EH (cell line): ENCODE data around the gene MORF4L1.
"Not testable (repeated sequence)": the region's sequence is repeated elsewhere in the genome, so short reads cannot be mapped to it uniquely, and the experiment has no call there.

Experiments
- DNase-seq: peaks from one replicate; pipeline ENCODE4 v3.0.0-alpha.2; 2015; ENCODE audit warnings: low read depth

MORF4L1 gene

DNA sequence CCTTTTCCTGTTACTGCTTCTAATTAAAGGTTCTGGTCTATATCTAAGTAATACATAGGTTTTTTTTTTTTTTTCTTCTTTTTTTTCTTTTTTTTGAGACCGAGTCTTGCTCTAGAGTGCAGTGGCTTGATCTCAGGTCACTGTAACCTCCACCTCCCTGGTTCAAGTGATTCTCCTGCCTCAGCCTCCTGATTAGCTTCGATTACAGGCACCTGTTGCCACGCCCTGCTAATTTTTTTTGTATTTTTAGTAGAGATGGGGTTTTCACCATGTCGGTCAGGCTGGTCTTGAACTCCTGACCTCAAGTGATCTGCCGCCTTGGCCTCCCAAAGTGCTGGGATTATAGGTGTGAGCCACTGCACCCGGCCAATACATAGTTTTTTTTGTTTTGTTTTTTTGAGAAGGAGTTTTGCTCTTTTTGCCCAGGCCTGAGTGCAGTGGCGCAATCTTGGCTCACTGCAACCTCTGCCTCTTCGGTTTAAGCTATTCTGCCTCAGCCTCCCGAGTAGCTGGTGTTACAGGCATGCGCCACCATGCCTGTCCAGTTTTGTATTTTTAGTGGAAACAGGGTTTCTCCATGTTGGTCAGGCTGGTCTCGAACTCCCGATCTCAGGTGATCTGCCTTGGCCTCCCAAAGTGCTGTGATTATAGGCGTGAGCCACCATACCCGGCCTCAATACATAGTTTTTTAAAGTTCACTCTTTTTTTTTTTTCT lies 28.3 kb downstream of the MORF4L1 start:
- DNase-seq: not testable (repeated sequence)

DNA sequence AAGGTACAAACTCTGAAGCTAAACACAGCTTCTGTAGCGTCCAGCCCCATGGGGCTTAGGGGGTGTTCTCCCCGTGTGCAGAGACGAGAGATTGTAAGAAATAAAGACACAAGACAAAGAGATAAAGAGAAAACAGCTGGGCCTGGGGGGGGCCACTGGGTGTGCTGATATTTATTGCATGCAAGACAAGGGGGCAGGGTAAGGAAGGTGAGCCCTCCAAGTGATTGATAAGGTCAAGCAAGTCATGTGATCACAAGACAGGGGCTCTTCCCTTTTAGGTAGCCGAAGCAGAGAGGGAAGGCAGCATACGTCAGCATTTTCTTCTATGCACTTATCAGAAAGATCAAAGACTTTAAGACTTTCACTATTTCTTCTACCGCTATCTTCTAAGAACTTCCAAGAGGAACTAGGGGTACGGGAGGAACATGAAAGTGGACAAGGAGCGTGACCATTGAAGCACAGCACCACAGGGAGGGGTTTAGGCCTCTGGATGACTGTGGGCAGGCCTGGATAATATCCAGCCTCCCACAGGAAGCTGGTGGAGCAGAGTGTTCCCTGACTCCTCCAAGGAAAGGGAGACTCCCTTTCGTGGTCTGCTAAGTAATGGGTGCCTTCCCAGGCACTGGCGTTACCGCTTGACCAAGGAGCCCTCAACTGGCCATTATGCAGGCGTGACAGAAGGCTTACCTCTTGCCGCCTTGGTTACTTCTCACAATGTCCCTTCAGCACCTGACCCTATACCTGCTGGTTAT lies 29.8 kb downstream of the MORF4L1 start:
- peak; percentile 56 for DNase-seq

DNA sequence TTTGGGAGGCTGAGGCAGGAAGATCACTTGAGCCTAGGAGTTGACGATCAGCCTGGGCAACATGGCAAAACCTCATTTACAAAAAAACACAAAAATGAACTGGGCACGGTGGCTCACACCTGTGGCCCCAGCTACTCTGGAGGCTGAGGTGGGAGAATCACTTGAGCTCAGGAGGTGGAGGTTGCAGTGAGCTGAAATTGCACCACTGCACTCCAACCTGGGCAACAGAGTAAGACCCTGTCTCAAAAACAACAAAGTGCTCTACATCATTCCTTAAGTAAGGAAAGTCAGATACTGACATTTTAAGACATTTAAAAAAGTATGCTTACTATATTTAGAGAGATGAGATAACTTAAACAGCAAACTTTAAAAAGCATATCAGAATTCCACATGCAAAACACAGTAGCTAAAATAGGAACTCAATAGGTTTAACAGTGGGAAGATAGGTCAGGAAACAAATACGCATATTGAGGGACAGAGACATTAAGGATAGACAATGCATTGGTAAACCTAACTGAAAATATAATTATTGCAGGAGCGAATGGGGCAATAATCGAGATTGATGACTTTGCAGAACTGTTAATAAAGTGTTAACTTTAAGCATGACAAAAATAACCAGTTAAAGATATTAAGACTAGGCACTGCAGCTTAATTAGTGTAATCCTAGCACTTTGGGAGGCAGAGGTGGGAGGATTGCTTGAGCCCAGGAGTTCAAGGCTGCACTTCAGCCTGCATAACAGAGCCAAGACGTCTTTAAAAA lies 32.1 kb downstream of the MORF4L1 start:
- DNase-seq: no peak

DNA sequence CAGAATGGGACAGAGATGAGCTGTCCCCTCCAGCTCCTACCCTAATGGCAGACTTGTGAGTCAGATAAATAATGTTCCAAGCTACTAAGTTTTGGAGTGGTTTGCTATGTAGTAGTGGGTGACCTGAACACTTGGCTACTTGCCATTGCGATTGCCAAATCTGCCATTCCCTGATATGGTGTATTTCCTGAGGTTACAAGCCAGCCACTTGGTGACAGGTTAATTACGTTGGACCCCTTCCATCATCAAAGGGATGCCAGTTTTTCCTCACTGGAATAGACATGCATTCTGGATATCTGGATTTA lies 33.6 kb downstream of the MORF4L1 start:
- DNase-seq: peak; percentile 93

DNA sequence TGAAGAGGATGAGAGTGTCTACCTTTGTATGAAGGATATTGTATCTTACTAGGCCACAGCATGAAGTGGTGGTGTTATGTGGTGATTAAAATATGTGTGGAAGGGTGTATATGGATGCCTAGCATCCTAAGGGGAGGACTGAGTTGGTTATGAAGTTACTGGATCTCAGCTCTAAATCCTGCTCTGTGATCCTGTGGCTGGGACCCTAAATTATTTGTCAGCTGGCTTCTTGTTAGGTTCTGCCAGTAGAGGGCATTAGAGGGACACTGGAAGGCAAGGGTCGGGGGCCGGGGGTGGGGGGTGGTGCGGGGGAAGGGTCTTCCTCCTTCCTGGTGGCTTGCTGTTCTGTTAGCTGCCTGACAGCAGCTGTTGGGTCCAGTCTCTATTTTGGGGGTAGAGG lies 34.9 kb downstream of the MORF4L1 start:
- DNase-seq: no peak

DNA sequence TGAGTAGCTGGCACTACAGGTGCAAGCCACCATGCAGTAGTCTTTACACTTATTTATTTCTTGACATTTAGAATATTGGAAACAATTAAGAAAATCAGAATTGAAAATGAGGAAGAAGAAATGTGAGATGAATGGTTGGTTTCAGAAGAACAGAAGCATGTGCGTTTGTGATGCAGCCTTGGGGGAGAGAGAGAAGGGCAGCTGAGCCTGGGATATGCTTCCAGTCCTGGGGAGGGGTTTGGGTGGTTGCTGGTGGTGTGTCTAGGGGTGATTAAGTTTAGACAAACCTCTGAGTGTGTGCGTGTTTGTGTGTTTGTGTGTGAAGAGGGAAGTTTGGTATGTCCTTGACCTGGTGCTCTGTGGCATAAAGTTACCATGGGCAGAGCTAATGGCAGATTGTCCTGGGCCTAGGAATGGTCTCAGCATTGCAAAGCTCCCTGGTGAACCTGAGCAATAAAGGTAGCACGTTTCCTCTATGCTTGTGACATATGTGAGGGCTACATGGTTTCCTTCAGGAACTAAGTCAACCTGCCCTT lies 36.5 kb downstream of the MORF4L1 start:
- DNase-seq: no peak

DNA sequence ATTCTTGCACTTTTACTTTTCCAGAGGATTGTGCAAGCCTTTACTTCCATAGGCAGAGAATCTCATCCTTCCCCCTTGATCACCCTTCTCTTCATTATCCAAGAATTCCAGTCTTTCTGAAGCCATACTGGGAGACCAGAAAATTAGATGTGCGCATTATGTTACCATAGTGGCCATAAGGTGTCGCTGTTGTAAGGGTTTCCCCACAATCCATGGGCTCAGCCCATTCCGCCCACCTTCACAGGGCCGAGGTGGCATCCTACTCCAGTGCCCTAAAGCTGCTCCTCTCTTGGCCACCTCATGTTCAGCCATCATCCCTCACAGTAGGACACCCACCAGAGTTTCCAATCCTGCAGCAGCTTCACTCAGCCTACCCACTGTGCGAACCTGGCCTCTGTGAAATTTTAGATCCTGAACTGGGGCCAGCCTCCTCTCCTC lies 37.1 kb downstream of the MORF4L1 start:
- DNase-seq: peak; percentile 54

DNA sequence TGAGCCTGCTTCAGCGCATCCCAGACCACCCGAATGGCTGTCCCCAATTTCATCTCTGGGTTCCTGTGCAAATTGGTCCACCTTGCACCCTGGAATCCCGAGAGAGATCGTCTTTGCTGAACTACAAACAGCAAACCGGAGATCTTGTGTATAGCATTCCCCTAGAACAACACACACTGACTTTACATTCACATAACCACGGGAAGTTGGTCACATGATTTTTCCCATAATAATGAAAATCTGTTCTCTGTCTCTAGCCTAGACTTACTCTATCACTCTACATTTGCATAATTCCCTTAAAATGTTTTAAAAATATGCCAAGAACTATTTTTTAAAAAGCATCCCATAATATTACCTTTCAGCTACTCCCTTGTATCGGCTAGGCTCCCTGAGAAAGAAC lies 37.6 kb downstream of the MORF4L1 start:
- DNase-seq: no peak

DNA sequence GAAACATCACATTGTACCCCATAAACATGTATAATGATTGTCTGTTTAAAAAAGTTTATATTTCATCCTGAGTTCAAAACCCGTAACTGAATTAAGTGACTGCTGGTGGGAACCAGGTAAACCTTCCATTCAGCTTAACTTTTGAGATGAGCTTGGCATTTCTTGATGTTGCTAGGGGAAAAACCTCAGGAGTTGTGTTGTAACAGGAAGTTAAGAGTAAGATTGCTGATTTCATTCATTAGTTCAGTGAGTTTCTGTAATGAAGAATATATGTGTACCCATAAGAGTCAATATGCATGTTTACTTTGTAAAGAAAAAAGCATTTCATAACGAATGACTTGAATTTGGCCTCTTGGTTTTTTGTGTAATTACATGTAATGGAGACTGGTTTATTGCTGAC lies 39.6 kb downstream of the MORF4L1 start:
- DNase-seq: no peak

DNA sequence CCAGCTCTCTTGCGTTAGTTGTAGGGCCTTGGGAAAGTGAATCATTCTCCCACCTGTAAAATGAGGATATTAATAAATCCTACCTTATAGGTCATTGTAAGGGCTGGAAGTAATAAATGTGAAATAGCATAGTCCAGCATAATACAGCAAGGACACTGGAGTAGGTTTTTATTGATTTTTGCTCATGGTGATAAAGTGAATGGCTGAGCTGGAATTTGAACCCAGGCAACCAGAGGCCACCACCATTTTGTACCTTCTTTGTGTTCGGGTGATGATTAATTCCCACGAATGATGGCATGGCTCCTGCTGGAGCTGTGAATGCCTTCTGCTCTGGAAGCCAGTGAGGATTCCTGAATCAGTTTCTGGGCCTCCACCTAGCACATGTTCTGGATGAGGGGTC lies 40.3 kb downstream of the MORF4L1 start:
- no peak for DNase-seq

DNA sequence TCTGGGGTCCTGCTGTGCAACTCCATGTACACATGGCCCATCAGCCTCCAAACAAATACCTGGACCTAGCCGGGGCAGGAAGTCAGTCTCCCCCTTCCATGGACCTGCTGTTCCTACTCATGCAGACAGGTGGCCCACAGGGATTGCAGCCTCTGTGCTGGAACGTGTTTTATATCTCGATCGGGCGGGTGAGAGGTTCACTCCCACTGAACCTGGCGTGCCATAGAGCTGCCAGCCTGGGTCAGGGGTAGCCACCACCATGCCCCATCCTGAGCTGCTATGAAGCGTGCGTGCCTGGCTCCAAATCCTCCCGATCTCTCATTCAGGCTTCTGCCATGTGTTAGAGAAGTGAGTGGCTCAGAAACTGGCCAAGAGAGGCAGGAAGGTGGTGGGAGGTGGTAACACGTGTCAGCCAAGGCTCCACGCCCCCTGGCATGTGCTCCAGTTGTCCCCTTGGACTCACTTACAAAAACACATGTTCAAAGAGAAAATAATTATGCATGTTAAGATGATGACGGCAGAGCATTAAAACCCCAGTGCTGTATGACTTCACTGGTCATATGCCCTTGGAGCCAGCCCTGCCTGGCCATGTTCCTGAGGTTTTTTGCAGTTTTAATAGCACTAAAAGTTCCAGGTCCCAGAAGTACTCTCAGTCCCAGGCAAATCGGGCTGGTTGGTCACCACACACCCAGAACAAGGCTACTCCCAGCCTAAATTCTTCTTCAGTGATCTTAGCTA lies 41.5 kb downstream of the MORF4L1 start:
- peak; percentile 34 for DNase-seq

DNA sequence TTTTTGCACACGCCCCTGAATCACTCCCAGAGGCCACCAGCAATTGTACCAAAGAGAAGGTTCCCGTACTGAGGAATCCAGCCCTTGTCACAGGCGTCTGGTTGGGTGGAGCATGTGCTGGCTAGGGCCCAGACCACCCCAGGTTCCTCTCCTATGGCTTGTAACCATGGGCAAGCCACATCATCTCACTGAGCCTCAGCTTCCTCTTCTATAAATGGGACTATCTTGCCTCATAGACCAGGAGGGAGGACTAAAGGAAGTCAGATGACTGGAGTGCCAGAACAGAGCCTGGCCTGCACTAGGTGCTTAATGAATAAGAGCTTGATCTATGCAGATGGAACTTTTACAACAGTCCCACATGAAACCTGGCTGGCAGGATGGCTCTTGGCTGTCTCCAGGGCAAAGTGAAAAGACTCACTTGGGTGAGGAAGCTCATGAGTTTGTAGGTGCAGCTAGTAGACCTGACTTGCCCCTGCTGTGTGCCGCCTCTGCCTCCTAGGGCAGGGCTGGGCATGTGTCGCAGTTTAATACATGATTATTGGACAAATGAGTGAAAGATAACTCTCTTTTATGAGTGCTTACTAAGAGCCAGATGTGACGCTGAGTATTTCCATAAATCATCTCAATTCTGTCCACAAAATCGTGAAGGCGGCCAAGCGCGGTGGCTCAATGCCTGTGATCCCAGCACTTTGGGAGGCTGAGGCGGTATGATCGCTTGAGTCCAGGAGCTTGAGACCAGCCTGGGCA lies 42.8 kb downstream of the MORF4L1 start:
- DNase-seq: peak; percentile 59

DNA sequence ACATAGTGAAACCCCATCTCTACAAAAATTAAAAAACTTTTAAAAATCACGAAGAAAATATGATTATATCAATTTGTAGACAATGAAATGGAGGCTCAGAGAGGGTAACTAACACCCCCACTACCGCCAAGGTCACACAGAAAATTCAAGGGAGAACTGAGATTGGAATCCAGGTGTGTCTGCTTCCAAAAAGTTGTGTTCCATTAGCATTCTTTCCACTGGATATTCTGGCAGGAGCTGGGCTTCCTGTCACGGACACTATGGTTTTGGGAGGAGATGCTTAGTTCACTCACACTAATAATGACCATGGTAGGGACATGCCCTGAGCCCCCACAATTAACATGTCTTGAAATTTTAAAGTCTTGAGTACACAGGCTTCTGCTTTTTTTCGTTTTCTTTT lies 43.4 kb downstream of the MORF4L1 start:
- DNase-seq: no peak

DNA sequence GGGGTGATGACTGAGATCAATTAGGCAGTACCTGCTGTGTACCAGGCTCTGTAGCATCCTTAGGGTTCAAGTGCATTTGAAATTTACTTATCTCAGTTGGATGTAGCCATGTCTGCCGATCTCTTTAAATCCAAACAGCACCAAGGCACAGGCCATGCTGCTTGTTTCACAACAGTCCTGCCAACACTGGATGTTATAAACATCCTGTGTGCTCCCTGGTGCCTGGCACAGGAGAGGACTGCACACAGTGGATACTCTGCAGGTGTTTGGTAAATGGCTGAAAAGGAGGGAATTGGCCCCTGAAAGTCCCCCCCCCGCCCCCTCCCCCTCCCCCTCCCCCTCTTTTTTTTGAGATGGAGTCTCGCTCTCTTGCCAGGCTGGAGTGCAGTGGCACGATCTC lies 45.2 kb downstream of the MORF4L1 start:
- DNase-seq: no peak

DNA sequence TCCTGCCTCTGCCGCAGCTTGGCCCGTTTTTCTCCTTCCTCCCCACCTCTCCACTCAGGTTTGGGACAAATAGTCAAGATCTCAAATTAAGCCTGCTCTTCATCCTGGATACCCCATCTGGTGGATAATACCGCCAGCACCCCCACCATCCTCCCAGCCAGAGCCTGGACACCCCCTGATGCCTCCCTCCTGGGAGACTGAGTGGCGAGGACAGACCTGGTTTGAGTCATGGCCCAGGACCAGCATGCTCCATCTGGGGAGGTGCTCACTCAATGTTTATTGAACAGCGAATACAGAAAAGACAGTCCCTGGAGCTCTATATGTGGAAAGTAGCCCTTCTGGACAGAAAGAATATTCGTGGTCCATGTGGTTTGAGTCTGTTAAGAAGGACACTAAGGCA lies 48.8 kb downstream of the MORF4L1 start:
- no peak for DNase-seq

DNA sequence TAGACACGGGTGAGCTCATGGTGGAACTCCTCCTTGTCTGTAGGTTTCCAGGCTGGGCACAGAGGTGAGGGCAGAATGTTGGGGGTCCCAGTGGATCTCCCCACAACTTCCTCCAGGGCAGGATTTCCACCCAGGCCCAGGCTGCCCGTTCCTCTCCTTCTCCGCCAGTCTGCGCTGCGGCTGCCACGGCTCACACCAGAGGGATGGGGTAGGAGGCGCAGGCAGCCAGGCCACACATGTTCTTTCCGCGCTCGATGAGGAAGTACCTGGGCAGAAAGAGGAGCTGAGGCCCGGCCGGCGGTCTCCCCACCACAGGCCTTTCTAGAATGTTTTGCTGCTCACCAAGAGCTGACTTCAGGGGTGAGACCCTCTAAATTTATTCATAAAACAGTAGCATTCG lies 49.2 kb downstream of the MORF4L1 start:
- DNase-seq: no peak

DNA sequence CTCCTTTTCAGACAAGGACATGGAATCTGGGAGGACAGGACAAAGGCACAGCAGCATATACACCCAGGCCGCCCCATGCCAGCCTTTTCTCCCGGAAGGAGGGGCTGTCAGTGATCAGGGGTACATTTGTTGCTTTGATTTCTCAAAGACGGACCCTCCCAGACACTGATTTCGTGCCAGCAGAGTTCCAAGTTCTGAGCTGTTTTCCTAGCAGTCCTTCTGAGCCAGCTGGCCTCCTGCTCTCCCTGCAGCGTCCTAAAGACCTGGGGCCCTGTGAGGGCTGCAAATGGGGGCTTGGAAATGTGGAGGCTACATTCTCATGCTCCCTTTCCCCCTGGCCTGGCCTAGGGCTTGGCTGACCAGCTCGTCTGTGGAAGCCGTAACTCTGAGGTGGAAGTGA lies 49.8 kb downstream of the MORF4L1 start:
- DNase-seq: no peak

DNA sequence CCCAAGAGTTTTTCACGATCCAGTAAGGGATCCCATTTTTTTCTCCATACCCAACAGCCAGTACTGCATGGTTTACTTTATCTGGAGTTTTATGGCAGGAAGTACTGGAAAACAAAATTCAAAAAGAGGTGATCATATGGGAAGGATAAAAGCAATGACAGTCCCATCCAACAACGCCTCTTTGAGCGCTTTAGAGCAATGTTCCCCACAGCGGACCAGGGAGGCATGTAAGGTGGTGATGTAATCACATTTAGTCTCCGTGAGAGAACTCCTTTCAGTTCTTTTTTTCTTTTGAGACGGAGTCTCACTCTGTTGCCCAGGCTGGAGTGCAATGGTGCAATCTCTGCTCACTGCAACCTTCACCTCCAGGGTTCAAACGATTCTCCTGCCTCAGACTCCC lies 50.3 kb downstream of the MORF4L1 start:
- no peak for DNase-seq

DNA sequence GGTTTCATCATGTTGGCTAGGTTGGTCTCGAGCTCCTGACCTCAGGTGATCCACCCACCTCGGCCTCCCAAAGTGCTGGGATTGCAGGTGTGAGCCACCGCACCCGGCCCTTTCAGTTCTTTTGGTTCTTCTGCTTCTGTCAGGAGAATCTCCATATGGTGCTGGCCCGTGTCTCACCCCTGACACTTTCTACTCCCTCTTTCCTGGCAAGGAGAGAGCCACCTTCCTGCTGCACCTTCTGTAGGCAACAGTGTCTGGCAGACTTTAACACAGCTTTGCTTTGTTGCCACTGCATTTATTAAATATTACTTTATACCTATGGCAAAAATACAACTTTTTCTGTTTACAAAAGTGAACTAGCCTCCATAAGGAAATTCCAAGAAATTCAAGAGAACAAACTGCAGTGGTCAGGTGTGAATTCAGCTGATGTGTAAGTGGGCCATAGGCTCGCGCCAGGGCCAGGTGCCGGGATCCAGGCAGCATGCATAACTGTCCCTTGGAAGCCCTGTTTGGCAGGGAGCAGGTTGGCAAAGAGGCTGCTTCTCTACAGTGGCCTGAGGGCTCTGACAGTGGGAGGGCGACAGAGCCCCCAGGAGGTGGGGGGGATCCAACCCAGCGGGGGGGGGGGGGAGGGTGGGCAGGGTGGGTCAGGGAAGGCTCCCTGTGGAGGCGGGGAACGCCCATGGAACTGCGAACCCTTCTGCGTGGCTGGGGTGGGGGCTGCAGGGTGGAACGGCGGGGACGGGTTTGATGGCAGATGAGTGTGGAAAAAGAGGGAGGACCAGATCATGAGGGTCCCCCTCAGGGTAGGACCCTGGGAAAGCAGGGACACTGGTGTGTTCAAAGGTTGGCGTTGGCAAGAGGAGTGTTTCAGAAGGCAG lies 51.0 kb downstream of the MORF4L1 start:
- no peak for DNase-seq

DNA sequence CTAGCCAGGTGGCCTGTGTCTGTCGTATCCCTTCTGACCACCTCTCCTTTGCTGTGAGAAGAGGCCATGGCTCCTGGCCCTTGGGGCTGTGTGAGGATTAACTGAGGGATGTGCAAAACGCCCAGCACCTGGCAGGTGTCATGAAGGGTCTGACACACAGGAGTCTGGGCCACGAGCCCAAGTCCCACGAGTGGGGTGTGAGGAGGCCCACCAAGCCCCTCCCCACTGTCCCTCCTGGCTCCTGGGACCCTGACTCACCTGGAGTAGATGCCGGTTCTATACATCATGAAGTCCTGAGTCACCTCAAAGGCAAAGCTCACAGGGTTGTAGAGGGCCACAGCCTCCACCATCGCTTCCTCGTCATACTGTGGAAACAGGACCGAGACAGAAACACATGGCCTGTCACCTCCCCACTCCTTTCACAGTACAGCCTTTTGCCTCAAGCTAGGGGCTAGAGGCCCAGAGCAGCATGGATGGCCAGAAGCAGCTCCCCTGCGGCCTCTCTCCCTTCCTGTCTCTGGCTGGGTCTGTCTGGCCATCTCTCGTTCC lies 52.5 kb downstream of the MORF4L1 start:
- no peak for DNase-seq
